Stimulated activated CD4-positive, alpha-beta T cell treated with anti-CD3 and anti-CD28 coated beads, Interleukin-15, amount 100 ng/mL, for 1 hour (primary cell): Measurements from ENCODE around the gene ANTXRL.
"Not testable (repeated sequence)": the region's sequence is repeated elsewhere in the genome, so short reads cannot be mapped to it uniquely, and the experiment has no call there.

ENCODE experiments used
- DNase-seq, 2 donors: peaks; one replicate each; pipeline ENCODE4 v3.0.0-alpha.2; 2020; ENCODE audit warnings: low read depth in 1 of 2, low spot score in 1 of 2

ANTXRL gene

GRCh38 chr10:46306516-46307184 lies 19.9 kb downstream of the ANTXRL start:
- DNase-seq = no peak

GRCh38 chr10:46307281-46308112 lies 20.7 kb downstream of the ANTXRL start:
- DNase-seq = no peak

- no peak for DNase-seq
These were observed 21.3 kb downstream of the ANTXRL start for GRCh38 chr10:46308113-46308415.

GRCh38 chr10:46308666-46309450 lies 22.1 kb downstream of the ANTXRL start:
- no peak for DNase-seq

GRCh38 chr10:46309511-46310142 lies 22.8 kb downstream of the ANTXRL start:
- DNase-seq = no peak

GRCh38 chr10:46310143-46310514 lies 23.3 kb downstream of the ANTXRL start:
- DNase-seq = no peak

GRCh38 chr10:46310851-46311250 lies 24.1 kb downstream of the ANTXRL start:
- DNase-seq = no peak

- DNase-seq = no peak
These were observed 24.7 kb downstream of the ANTXRL start for GRCh38 chr10:46311501-46311951.

GRCh38 chr10:46311961-46312431 lies 25.2 kb downstream of the ANTXRL start:
- not testable (repeated sequence) for DNase-seq

GRCh38 chr10:46312953-46313352 lies 26.2 kb downstream of the ANTXRL start:
- no peak for DNase-seq

GRCh38 chr10:46314071-46314470 lies 27.3 kb downstream of the ANTXRL start:
- no peak for DNase-seq

- not testable (repeated sequence) for DNase-seq
These were observed 28.5 kb downstream of the ANTXRL start for GRCh38 chr10:46315071-46315860.

GRCh38 chr10:46317370-46317769 lies 30.6 kb downstream of the ANTXRL start:
- DNase-seq = no peak

- no peak for DNase-seq
These were observed 31.1 kb downstream of the ANTXRL start for GRCh38 chr10:46317889-46318288.

- no peak for DNase-seq
These were observed 32.0 kb downstream of the ANTXRL start for GRCh38 chr10:46318799-46319198.

- DNase-seq = no peak
These were observed 32.6 kb downstream of the ANTXRL start for GRCh38 chr10:46319389-46319788.

GRCh38 chr10:46321770-46322169 lies 35.0 kb downstream of the ANTXRL start:
- DNase-seq = no peak

- no peak for DNase-seq
These were observed 36.4 kb downstream of the ANTXRL start for GRCh38 chr10:46323176-46323575.

- no peak for DNase-seq
These were observed 38.2 kb downstream of the ANTXRL start for GRCh38 chr10:46325021-46325420.

- DNase-seq = no peak
These were observed 39.3 kb downstream of the ANTXRL start for GRCh38 chr10:46326066-46326465.
